T47D (cell line): ENCODE measurements around the gene FAM171A2.
"Not testable (repeated sequence)": the region's sequence is repeated elsewhere in the genome, so short reads cannot be mapped to it uniquely, and the experiment has no call there.

Experiments
- DNase-seq, 2 experiments: peaks; one replicate each; pipeline versions ENCODE4 v3.0.0 to v3.0.0-alpha.2; 2011 to 2012; ENCODE audit warnings: low read depth in 1 of 2, low spot score in 1 of 2
- JUND ChIP-seq: IDR thresholded peaks from 2 replicates; pipeline ENCODE4 v1.6.1; 2012; ENCODE audit warnings: low read depth
- in situ Hi-C: cut with HindIII; loops from 2 replicates; pipeline ENCODE4 v1.10.0; 2016; ENCODE audit warnings: low sequenced_read_pairs, low pct_unique_long_range_greater_than_20kb

The FAM171A2 gene

DNA sequence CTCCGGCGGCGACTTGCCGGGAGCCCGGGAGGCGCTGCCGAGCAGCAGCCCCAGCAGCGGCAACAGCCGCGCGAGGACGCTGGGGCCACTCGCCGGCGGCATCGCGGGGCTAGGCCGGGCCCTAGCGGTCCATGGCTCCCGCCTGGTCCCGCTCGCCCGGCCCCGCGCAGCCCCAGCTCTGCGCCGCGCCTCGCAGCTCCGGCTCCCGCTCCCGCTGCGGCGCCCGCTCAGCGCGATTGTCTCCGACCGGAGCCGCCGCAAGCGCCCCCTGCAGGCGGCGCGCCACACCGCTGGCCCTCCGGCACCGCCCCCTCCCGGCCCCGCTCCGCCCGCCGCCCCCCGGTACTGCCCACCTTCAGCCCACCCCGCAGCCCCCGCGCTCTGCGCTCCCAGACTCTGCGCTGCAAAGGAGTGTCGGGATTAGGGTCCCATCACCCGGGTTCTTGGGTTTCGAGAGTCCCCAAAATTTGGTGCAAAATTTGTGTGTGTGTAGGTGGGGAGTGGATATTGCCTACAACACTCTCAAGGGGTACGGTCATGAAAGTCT, at the start of gene FAM171A2:
Gene FAM171A2, minus strand, starts transcription at position 241 of the 547 bp plus-strand sequence. Its CDS starts 139 bp downstream, at position 102.
- TF ChIP-seq JUND = no peak
- peak; percentile 71 to 91 for DNase-seq
- in situ Hi-C loops = no loop called here

DNA sequence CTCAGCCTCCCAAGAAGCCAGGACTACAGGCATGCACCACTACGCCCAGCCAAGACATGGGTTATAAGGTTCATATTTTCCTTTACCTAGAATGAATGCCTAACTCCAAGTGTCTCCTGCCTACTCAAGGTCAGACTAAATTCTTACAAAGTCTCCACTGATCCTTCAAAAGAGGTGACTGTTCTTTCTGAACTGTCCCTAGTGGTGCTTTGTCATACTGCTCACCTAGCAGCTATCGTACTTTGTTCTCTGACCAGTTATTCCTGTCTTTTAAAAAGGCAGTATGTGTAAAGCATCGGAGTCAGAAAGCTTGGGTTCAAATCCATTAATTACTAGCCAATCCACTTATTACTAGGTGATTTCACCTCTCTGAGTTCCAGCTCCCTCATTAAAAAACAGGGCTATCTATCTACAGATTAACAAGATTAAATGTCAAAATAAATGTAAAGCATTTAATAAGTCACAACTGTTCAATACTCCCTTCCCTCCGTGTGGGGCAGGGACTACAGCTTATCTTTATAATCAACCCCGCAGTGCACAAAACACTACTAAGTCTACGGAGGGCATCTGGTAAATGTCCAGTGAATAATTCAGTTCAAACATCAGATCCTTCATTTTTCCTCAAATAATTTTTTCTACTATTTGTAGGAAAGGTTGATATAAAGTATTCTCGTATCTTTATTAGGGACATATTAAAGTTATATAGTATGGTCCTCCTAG, 45.8 kb upstream of the FAM171A2 start:
- in situ Hi-C loops = no loop called here
- peak; percentile 24 to 76 for DNase-seq
- no peak for TF ChIP-seq JUND

DNA sequence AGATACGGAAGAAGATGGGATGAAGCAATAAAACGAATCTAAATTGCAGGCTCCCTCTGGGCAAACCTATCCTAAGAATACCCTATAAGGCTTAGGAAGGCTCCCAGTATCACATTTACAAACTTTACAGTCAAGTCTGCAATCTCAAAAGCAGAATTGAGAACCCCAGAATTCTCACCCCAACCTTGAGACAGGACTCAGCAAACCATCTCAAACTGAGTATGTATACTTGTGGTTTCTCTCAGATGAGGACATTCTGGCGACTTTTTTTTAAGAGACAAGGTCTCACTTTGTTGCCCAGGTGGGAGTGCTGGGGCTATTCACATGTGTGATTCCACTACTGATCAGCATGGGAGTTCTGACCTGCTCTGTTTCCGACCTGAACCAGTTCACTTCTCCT, 45.1 kb upstream of the FAM171A2 start:
- DNase-seq = no peak
- in situ Hi-C loops = no loop called here
- no peak for TF ChIP-seq JUND

DNA sequence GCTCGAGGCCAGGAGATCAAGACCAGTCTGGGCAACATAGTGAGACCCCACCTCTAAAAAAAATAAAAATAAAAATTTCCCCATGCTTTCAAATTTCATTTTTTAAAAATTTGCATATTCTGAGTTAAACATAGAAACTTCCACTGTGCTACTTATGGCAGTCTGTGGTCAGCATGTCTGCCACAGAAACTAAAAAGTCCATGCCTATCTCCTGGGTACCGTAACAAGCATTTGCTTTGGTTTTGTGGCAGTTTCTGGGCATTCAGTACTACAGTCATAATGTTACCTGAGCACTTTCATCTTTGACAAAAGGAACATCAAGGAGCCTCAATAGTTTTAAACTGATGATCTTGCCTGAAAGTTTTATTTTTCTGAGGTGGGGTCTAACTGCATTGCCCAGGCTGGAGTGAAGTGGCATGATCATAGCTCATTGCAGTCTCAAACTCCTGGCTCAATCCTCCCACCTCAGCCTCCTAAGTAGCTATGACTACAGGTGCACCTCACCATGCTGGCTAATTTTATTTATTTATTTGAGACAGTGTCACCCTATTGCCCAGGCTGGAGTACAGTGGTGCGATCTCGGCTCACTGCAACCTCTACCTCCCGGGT, 39.0 kb upstream of the FAM171A2 start:
- DNase-seq = no peak
- in situ Hi-C loops = no loop called here
- no peak for TF ChIP-seq JUND

DNA sequence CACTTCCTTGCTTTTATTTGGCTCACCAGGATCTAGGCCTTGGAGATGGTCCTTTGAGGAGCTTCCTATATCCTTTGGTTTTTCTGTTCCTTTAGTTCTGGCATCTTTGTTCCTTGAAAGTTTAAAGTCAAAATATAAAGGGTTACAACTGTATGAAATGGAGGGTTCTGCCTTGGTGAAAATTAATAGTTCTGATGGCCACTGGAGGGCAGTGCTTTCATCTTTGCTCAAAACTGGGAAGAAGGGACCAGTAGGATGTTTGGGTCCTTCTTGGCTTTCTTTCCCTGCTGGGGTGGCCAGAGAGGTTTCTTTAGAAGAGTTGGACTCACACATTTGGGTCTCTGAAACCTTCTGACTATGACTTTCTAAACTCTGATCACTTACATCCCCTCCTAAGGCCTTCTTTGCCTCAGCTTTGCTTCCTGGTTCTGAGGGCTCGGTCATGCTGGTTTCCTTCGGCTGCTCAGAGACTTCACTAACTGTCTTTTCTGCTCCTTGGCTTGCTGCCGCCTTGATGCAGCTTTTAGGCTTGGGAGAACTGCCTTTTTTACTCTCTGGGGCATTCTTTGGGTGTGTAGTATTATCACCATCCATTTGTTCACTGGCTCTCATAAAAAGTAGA, 36.7 kb upstream of the FAM171A2 start:
- TF ChIP-seq JUND = no peak
- DNase-seq = peak in 1 of 2 experiments; percentile 56
- in situ Hi-C loops = no loop called here

DNA sequence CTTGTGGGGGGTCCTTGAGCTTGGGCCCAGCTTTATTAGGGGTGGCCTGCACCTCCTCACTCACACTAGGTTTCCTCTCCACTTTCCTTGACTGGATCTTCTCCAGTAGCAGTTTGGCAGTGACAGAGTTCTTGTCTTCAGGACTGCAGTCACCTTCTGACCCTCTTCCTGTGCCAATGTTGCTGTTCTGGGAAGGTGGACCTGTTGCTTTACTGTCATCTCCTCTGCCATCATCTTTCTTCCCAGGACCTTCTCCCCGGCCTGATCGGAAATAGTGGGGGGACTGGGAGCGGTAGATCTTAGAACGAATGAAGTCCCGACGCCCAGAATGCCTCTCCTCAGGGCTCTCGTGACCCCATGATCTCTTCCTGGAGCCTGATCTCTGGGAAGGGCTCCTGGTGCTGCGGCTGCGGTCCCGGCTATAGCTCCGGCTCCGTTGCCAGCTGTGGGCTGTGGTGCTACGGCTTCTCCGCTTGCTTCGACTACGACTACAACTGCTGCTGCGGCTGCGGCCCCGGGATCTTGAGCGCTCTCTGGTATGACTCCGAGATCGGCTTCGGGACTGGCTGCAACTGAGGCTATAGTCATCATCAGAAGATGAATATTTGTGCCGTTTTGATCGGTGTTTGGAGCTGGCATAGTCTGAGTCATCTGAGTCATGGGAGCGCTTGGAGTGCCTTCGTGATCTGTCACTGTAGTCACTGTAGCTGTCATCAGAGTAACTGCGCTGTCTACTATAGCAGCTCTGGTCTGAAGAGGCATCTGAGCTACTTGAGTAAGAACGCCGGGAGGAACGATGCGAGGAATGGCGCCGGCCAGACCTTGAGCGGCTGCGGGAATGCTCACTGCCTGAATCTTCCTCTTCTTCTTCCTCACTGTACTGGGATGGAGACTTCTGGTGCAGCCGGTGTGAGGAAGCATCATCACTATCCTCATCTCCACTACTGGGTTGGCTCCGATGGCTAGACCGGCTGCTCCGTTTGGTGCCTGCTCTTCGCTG, 35.3 kb upstream of the FAM171A2 start:
- no peak for DNase-seq
- TF ChIP-seq JUND = no peak
- in situ Hi-C loops = no loop called here

- in situ Hi-C loops = no loop called here
- no peak for TF ChIP-seq JUND
Measured at GRCh38 chr17:44397479-44398440, 34.1 kb upstream of the FAM171A2 start.

DNA sequence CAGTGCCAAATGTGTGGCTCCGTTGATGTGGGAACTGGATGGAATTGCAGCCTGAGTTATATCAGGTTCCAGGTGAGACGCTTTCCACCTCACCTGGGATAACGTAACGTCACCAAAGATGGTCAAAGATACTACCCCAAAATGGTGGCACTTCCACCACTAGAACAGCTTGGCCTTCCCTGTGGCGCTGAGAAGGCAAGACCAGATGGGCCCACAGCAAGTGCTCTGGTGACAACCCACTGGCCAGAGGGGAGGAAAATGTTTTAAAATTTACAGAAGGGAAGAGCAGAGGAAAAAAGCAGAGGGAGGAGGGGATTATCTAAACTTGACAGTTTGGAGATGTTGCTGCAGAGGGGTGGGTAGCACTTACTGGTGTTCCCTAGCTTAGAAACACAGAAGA, 33.3 kb upstream of the FAM171A2 start:
- no peak for TF ChIP-seq JUND
- DNase-seq = no peak
- in situ Hi-C loops = no loop called here

More at GRCh38 chr17:44397479-44398440, 34.1 kb upstream of the FAM171A2 start:
- no peak for DNase-seq

DNA sequence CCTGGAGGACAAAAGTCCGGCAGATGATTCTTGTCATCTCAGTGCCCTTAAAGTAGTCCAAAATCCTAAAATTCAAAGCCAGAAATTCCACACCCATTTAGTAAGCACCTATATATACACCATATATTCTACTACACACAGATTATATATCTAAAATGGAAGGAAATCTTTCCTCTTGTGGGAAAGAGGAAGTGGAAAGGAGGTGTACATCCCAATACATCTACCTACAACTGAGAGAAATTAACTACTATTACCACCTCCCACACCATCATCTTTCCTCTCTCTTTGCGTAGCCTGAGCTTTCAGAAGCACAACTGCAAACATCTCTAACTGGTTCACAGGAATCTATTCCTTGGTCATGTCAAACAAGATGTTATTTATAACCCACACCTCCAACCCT, 31.2 kb upstream of the FAM171A2 start:
- no peak for TF ChIP-seq JUND
- in situ Hi-C loops = no loop called here

GRCh38 chr17:44394112-44394511, 30.5 kb upstream of the FAM171A2 start:
- in situ Hi-C loops, DNase-seq: not testable (repeated sequence)

More for the DNA sequence above, 31.2 kb upstream of the FAM171A2 start:
- DNase-seq = no peak

DNA sequence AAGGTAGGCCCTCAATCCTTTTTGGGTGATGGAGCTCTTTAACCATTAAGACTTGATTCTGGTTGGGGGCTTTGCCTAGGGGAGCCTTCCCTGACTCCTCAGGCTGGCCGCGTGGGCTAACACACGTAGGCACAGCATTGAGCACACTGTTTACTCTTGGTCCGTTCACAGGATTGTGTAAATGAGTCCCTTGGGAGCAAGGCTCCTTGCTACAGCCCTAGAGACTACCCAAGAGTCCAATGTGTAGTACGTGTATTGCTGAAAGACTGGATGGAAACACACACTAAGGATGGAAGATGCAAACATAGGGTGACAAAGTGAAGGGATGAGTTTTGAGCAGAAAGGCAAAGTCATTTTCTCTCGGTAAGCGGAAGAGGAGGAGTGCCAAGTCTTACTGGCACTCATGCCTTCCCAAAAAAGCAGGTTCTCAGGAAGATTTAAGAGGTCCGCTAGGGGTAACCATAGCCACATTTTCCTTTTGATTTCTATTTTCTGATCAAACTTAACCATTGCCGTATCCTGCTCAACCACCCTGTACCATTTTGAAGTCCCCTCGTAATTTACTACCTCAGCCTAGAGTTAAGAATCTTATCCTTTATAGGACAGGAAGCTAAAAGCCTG, 26.7 kb upstream of the FAM171A2 start:
- in situ Hi-C loops = no loop called here
- no peak for TF ChIP-seq JUND
- DNase-seq = no peak
